PC-9 (cell line): ENCODE data around the gene AKAP13.

Experiments
- EZH2 ChIP-seq: fragments of 200-600 bp; sonication (generic); IDR thresholded peaks from 2 replicates; pipeline ENCODE4 v1.8.0; 2017; ENCODE audit warnings: antibody characterized with exemption, low read depth
- TF ChIP-seq, protein P1 (sequence below): fragments of 200-600 bp; sonication (generic); conservative IDR thresholded peaks from 2 replicates; pipeline ENCODE4 v1.6.1; 2017; ENCODE audit warnings: mixed run types, antibody characterized with exemption, mild to moderate bottlenecking, moderate library complexity

- TF ChIP-seq, protein P1, sequence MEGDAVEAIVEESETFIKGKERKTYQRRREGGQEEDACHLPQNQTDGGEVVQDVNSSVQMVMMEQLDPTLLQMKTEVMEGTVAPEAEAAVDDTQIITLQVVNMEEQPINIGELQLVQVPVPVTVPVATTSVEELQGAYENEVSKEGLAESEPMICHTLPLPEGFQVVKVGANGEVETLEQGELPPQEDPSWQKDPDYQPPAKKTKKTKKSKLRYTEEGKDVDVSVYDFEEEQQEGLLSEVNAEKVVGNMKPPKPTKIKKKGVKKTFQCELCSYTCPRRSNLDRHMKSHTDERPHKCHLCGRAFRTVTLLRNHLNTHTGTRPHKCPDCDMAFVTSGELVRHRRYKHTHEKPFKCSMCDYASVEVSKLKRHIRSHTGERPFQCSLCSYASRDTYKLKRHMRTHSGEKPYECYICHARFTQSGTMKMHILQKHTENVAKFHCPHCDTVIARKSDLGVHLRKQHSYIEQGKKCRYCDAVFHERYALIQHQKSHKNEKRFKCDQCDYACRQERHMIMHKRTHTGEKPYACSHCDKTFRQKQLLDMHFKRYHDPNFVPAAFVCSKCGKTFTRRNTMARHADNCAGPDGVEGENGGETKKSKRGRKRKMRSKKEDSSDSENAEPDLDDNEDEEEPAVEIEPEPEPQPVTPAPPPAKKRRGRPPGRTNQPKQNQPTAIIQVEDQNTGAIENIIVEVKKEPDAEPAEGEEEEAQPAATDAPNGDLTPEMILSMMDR, result no peak
- TF ChIP-seq EZH2, result no peak
Observed at GRCh38 chr15:85415783-85416182, 35.4 kb downstream of the AKAP13 start.
